ENCODE measurements around the gene BCAR3. TPM values are rescaled to one million over a fixed set of nuclear protein-coding genes. Genes with fewer than 3 reads are reported as not detected.
A peak's percentile ranks its signal among the peaks of the same experiment; 100 is the strongest.

BCAR3 gene
- total RNA-seq, 1 experiment from 2014 or later: 9.3 TPM

DNA sequence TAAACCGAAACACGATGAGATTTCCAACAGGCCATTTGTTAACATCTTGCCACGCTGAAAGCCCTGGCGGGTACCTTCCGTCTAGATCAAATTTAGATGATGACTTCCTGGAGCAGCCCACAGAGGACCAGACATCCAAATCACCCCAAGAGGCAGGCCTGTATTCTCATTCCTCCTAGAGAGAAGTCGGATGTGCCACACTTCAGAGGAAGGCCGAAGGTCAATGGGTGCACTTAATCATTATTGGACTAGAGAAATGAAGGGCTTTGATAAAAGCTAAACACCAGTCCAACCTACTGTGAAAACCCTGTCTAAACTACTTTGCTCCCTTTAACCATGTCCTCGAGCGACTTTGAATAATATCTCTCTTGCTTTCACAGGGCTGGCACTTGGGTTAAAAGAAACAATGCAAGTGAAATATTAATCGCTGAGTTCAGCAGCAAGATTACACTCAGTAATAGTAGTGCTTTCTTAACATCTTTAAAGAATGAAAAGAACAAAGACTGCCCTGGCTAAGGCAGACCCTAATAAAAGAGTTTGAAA, 76.5 kb downstream of the BCAR3 start:
- Mint-ChIP-seq H3K36me3 (ENCODE audit: insufficient read depth, unreplicated experiment) (peaks cover 15% of the 10 kb centered on the region), H3K27me3 (ENCODE audit: insufficient read depth, unreplicated experiment) (no peaks in the 10 kb centered on the region), H3K4me3 (ENCODE audit: unreplicated experiment) (no peak overlapping the region), H3K27ac (ENCODE audit: unreplicated experiment) (no peak overlapping the region), H3K9me3 (ENCODE audit: unreplicated experiment) (no peaks in the 10 kb centered on the region), H3K4me1 (ENCODE audit: low read depth, unreplicated experiment) (peaks cover 25% of the 10 kb centered on the region)
- no peak for TF ChIP-seq CTCF (IDR thresholded peaks at IDR 0.05; ENCODE audit: insufficient read depth in 1 of 2, low read depth in 1 of 2, low read length in 1 of 2, severe bottlenecking in 1 of 2, unreplicated experiment in 1 of 2)
- H3K9me3 ChIP-seq: no peaks in the 10 kb centered on the region
- BruUV-seq (replicated peaks): no TSS peak
- ChIA-PET POLR2A (no interaction called here), CTCF (no interaction called here)
- no peak overlapping the region for H3K4me3 ChIP-seq (ENCODE audit: low read depth, low read length)
- no peaks in the 10 kb centered on the region for H3K27me3 ChIP-seq (replicated peaks; ENCODE audit: control insufficient read depth, insufficient read depth, low read length)
- DNase-seq: no peak
- H3K36me3 ChIP-seq (ENCODE audit: control insufficient read depth, insufficient read depth, low read length): no peaks in the 10 kb centered on the region
- intact Hi-C loops (cut with micrococcal nuclease; ENCODE audit: unreplicated experiment): no loop called here
- H3K4me1 ChIP-seq: peaks cover 32% of the 10 kb centered on the region

DNA sequence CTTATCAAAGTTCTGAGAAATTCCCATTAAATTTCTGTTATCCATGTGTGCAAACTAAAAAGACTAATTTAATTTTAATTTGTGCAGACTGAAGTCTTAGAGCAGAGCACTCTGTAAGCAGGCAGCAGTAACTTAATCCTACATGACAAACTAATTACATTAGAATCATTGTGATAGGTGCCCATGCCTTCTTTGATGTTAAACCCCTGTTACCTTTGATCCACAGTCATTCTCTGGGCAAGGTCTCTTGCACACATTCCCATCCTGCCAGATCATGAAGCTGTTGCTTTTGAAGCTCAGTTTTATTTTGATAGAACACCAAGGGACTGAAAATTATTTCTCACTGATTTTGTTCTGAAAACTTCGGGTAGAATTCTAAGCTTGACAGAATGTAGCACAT, 77.2 kb downstream of the BCAR3 start:
- intact Hi-C loops (cut with micrococcal nuclease; ENCODE audit: unreplicated experiment): no loop called here
- H3K36me3 ChIP-seq (ENCODE audit: control insufficient read depth, insufficient read depth, low read length): no peaks in the 10 kb centered on the region
- ChIA-PET CTCF (no interaction called here), POLR2A (no interaction called here)
- H3K4me1 ChIP-seq: peaks cover 32% of the 10 kb centered on the region
- no peak overlapping the region for H3K4me3 Mint-ChIP-seq (ENCODE audit: unreplicated experiment)
- H3K9me3 ChIP-seq: no peaks in the 10 kb centered on the region
- peaks cover 32% of the 10 kb centered on the region for H3K4me1 Mint-ChIP-seq (ENCODE audit: low read depth, unreplicated experiment)
- no peaks in the 10 kb centered on the region for H3K27me3 Mint-ChIP-seq (ENCODE audit: insufficient read depth, unreplicated experiment)
- H3K36me3 Mint-ChIP-seq (ENCODE audit: insufficient read depth, unreplicated experiment): peaks cover 15% of the 10 kb centered on the region
- no peak for TF ChIP-seq CTCF (IDR thresholded peaks at IDR 0.05; ENCODE audit: insufficient read depth in 1 of 2, low read depth in 1 of 2, low read length in 1 of 2, severe bottlenecking in 1 of 2, unreplicated experiment in 1 of 2)
- no TSS peak for BruUV-seq (replicated peaks)
- H3K9me3 Mint-ChIP-seq (ENCODE audit: unreplicated experiment): no peaks in the 10 kb centered on the region
- H3K27me3 ChIP-seq (replicated peaks; ENCODE audit: control insufficient read depth, insufficient read depth, low read length): no peaks in the 10 kb centered on the region
- no peak overlapping the region for H3K4me3 ChIP-seq (ENCODE audit: low read depth, low read length)
- no peak overlapping the region for H3K27ac Mint-ChIP-seq (ENCODE audit: unreplicated experiment)
- DNase-seq: no peak

GRCh38 chr1:93603601-93604000, 78.0 kb downstream of the BCAR3 start:
- no peaks in the 10 kb centered on the region for H3K9me3 Mint-ChIP-seq (ENCODE audit: unreplicated experiment)
- Histone ChIP-seq H3K4me3 (ENCODE audit: low read depth, low read length) (no peak overlapping the region), H3K36me3 (ENCODE audit: control insufficient read depth, insufficient read depth, low read length) (no peaks in the 10 kb centered on the region), H3K27me3 (replicated peaks; ENCODE audit: control insufficient read depth, insufficient read depth, low read length) (no peaks in the 10 kb centered on the region), H3K4me1 (peaks cover 32% of the 10 kb centered on the region), H3K9me3 (no peaks in the 10 kb centered on the region)
- no peaks in the 10 kb centered on the region for H3K27me3 Mint-ChIP-seq (ENCODE audit: insufficient read depth, unreplicated experiment)
- H3K4me1 Mint-ChIP-seq (ENCODE audit: low read depth, unreplicated experiment): peaks cover 32% of the 10 kb centered on the region
- DNase-seq: peak in 1 of 2 experiments; percentile 62
- no peak overlapping the region for H3K27ac Mint-ChIP-seq (ENCODE audit: unreplicated experiment)
- ChIA-PET CTCF (no interaction called here), POLR2A (no interaction called here)
- peaks cover 19% of the 10 kb centered on the region for H3K36me3 Mint-ChIP-seq (ENCODE audit: insufficient read depth, unreplicated experiment)
- peak overlapping the region; percentile 24 for H3K4me3 Mint-ChIP-seq (ENCODE audit: unreplicated experiment)
- TF ChIP-seq CTCF (IDR thresholded peaks at IDR 0.05; ENCODE audit: insufficient read depth in 1 of 2, low read depth in 1 of 2, low read length in 1 of 2, severe bottlenecking in 1 of 2, unreplicated experiment in 1 of 2): no peak
- BruUV-seq (replicated peaks): no TSS peak
- intact Hi-C loops (cut with micrococcal nuclease; ENCODE audit: unreplicated experiment): no loop called here

Data from Caco-2 (cell line).